GM15510 (cell line): ENCODE results near the gene KRT80.

Experiments
- POLR2A ChIP-seq: IDR thresholded peaks from 3 replicates; pipeline ENCODE4 v1.6.1; 2011; ENCODE audit warnings: borderline replicate concordance; ENCODE audit not compliant: insufficient read length; ENCODE audit errors: extremely low read depth

The KRT80 gene

GRCh38 chr12:52148464-52149181 lies 43.2 kb downstream of the KRT80 start:
- no peak for TF ChIP-seq POLR2A

GRCh38 chr12:52147964-52148463 lies 43.8 kb downstream of the KRT80 start:
- no peak for TF ChIP-seq POLR2A

- TF ChIP-seq POLR2A: no peak
Measured at GRCh38 chr12:52147367-52147963, 44.3 kb downstream of the KRT80 start.

- no peak for TF ChIP-seq POLR2A
Measured at GRCh38 chr12:52146822-52147366, 44.9 kb downstream of the KRT80 start.

- no peak for TF ChIP-seq POLR2A
Measured at GRCh38 chr12:52146089-52146821, 45.6 kb downstream of the KRT80 start.

- no peak for TF ChIP-seq POLR2A
Measured at GRCh38 chr12:52145228-52146088, 46.4 kb downstream of the KRT80 start.

GRCh38 chr12:52144512-52145227 lies 47.1 kb downstream of the KRT80 start:
- no peak for TF ChIP-seq POLR2A

- TF ChIP-seq POLR2A: no peak
Measured at GRCh38 chr12:52142431-52142830, 49.4 kb downstream of the KRT80 start.

GRCh38 chr12:52141875-52142274 lies 49.9 kb downstream of the KRT80 start:
- no peak for TF ChIP-seq POLR2A

GRCh38 chr12:52141306-52141705 lies 50.5 kb downstream of the KRT80 start:
- no peak for TF ChIP-seq POLR2A

GRCh38 chr12:52139579-52140062 lies 52.2 kb downstream of the KRT80 start:
- no peak for TF ChIP-seq POLR2A

- no peak for TF ChIP-seq POLR2A
Measured at GRCh38 chr12:52139147-52139546, 52.7 kb downstream of the KRT80 start.

- TF ChIP-seq POLR2A: no peak
Measured at GRCh38 chr12:52137746-52138145, 54.1 kb downstream of the KRT80 start.
